Activated CD8-positive, alpha-beta memory T cell treated with anti-CD3 and anti-CD28 coated beads for 24 hours (primary cell): Measurements from ENCODE around the gene CAMSAP2.

Source experiments
- DNase-seq: peaks from one replicate; pipeline ENCODE4 v3.0.0-alpha.2; 2020

CAMSAP2 gene

GRCh38 chr1:200850554-200850953 lies 111.9 kb downstream of the CAMSAP2 start:
- no peak for DNase-seq

- no peak for DNase-seq
Measured at GRCh38 chr1:200856716-200857357, 118.1 kb downstream of the CAMSAP2 start.

DNA sequence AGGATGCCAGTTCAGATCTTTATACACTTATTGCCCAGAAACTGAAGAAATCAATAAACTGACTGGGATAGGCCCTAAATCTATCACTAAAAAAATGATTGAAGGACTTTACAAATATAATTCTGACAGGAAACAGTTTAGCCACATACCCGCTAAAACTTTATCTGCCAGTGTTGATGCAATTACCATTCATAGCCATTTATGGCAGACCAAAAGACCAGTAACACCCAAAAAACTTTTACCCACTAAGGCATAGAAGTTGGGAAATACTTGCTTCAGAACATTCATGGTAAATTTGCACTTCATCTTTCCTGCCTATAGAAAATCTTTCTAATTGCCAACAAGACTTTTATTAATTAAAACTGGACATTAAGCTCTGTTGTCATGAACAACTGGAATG lies 119.1 kb downstream of the CAMSAP2 start:
- DNase-seq: no peak

DNA sequence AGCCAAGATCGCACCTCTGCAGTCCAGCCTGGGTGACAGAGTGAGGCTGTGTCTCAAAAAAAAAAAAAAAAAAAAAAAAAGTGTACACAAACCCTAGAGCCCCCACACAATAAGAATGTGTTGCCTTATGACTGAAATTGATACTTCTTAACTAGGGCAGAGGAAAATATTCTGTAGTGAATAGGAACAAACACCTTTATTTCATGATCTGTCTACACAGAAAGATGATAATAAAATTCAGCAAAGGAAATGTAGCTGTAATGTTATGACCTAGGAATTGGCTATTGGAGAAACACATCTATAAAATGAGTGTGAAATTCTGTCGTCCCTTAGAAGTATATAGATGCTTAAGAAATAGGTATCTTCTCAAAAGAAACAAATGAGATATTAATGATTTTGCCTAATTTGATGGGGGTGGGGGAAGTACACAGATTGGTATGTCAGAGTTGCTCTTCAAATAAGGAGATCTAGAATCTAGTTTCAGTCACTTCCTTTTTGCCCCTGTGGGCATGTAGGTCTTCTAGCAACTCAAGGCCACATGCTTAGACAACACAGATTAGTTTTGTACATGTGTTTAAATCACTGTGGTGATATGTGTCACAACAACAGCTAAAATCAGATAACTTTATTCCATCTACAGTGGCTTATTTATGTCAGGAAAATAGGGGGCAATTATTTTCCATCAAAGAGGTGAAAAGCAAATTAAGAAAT lies 123.4 kb downstream of the CAMSAP2 start:
- DNase-seq: no peak

GRCh38 chr1:200862713-200863415 lies 124.2 kb downstream of the CAMSAP2 start:
- DNase-seq: no peak

GRCh38 chr1:200866116-200866515 lies 127.4 kb downstream of the CAMSAP2 start:
- DNase-seq: no peak

GRCh38 chr1:200866521-200866920 lies 127.8 kb downstream of the CAMSAP2 start:
- DNase-seq: peak; percentile 73

DNA sequence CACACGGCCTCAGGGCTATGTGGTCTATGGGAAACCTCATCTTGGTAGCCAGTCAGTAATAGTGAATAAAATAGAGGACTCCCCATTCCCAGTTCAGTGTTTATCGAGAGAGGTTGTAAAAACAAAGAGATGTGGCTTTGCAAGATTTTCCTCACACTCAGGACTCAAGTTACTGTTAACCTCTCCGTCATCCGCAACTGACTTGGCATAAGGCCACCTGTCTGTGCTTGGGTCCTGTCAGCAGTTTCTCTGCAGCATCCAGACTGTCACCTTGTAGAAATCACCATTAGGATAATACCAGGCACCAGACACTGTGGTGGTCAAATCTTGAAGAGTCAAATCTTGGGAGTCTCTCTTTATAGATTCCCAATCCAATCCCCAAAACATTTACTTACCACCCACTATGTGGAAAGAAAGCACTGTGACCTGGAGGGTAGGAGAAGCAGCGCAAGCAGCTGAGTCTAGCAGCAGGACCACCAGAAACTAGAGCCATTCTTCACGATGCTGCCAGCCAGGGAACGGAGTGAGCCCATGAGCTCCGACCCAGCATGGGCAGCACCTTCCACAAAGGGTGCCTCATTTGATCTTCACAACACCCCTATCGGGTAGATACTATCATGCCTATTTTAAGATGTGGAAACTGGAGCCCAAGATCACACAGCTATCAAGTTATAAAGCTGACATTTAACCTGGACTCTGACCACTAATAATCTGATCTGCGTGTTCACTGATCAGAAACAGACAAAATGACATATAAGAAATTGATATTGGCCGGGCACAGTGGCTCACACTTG lies 128.5 kb downstream of the CAMSAP2 start:
- DNase-seq: no peak

- DNase-seq: no peak
Measured at GRCh38 chr1:200869376-200869752, 130.7 kb downstream of the CAMSAP2 start.

DNA sequence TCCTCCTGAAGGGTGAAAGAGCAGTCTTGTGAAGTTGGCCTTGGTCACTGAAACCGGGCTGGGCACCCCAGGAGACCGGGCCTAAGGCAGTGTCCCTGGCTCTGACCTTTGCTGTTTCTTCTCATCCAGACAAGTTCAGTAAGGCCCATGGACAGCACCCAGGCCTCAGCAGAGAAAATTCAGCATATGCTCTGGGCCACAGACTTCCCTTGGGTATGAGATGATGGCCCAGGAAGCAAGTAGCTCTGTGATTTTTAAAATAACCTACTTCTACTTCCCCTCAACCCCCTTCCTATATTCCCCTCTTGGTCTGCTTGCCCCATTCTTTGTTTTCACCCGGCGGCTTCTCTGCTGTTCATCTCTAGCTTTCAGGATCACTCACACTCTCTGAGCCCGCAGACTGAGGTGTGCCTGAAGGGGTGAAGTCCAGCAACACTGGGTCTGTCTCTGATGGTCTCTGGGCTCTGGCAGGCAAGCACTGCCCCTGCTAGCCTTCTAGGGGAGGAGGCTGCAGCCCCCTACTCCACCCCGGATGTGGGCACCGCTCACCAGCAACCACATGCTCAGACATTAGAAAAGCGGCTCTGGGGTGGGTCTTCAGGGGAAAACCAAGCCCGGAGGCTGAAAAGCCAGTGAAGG lies 131.2 kb downstream of the CAMSAP2 start:
- DNase-seq: no peak

DNA sequence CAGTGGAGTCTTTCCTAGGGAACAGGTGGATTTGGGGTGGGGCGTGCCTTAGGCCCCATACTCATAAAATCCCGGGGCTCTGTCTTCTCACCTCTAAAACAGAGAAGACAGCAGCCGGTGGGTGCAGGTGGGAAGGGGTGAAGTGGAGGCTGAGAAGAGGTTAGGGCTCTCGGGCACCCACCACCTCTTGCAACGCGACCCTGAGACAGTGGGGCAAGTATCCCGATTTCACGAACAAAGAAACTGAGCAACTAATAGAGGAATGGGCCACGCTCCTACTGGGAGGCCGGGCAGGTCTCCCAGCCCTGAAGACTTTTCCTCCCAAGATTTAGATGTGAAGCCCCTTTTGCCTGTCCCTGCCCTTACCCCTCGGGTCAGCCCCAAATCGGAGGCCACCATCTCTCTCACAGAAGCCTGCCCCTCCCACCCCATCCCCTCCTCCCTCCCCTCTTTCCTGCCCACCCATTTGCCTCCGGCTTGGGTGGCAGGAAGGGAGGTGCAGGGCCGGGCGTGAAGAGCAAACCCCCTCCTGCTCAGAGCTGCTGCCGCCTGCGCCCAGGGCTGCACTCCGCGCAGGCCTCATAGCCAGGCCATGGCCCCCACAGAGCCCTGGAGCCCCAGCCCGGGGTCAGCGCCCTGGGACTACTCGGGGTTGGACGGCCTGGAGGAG lies 133.9 kb downstream of the CAMSAP2 start, which contains the start of gene GPR25:
GPR25 (plus strand) TSS at position 536 of the 670 bp plus-strand sequence; CDS start at position 593, 57 bp downstream.
- DNase-seq: no peak

DNA sequence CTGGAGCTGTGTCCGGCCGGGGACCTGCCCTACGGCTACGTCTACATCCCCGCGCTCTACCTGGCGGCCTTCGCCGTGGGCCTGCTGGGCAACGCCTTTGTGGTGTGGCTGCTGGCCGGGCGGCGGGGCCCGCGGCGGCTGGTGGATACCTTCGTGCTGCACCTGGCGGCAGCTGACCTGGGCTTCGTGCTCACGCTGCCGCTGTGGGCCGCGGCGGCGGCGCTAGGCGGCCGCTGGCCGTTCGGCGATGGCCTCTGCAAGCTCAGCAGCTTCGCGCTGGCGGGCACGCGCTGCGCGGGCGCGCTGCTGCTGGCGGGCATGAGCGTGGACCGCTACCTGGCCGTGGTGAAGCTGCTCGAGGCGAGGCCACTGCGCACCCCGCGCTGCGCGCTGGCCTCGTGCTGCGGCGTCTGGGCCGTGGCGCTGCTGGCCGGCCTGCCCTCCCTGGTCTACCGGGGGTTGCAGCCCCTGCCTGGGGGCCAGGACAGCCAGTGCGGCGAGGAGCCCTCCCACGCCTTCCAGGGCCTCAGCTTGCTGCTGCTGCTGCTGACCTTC lies 134.5 kb downstream of the CAMSAP2 start:
- no peak for DNase-seq

DNA sequence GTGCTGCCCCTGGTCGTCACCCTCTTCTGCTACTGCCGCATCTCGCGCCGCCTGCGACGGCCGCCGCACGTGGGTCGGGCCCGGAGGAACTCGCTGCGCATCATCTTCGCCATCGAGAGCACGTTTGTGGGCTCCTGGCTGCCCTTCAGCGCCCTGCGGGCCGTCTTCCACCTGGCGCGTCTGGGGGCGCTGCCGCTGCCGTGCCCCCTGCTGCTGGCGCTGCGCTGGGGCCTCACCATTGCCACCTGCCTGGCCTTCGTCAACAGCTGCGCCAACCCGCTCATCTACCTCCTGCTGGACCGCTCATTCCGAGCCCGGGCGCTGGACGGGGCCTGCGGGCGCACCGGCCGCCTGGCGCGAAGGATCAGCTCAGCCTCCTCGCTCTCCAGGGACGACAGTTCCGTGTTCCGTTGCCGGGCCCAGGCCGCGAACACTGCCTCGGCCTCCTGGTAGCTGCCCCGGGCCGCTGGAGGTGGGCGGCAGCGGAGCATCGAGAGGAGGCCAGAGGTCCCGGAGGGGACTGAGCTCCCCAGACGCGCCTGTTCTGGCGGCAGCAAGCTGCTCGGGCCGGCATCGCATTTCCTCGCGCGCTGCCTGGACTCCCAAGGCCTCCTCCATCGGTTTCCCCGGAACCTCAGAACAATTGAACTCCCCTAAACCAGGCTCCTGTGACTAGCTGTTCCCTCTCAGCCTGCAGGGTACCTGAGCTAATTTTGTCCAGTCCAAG lies 135.1 kb downstream of the CAMSAP2 start:
- DNase-seq: peak; percentile 69

GRCh38 chr1:200874694-200875093 lies 136.0 kb downstream of the CAMSAP2 start:
- peak; percentile 56 for DNase-seq

GRCh38 chr1:200875416-200875815 lies 136.7 kb downstream of the CAMSAP2 start:
- peak; percentile 50 for DNase-seq

- peak; percentile 49 for DNase-seq
Measured at GRCh38 chr1:200877010-200877409, 138.3 kb downstream of the CAMSAP2 start.

GRCh38 chr1:200877839-200878551 lies 139.3 kb downstream of the CAMSAP2 start:
- peak; percentile 69 for DNase-seq

DNA sequence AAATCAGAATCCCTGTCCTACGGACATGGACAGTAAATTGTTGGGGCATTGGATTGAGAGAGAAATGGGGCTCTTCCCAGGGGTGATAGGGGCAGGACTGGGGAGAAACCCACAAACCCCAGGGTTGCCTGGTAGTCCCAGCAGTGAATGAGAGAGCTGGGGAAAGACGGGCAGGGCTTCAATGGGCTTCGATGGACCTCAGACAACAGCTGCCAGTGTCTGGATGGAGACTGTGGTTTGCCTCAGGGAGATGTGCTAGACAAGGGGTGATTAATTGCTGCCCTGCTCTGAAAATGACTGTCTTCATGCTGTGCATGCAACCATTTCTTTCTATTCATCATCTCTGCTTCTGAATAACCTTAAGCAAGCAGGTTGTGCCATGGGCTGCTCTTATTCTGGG lies 141.5 kb downstream of the CAMSAP2 start:
- DNase-seq: peak; percentile 68

- peak; percentile 47 for DNase-seq
Measured at GRCh38 chr1:200883118-200883517, 144.4 kb downstream of the CAMSAP2 start.
